ENCODE measurements around the gene MARCHF3.
A peak's percentile ranks its signal among the peaks of the same experiment; 100 is the strongest.
"Not testable (repeated sequence)": the region's sequence is repeated elsewhere in the genome, so short reads cannot be mapped to it uniquely, and the experiment has no call there.

Gene MARCHF3

GRCh38 chr5:126854526-126855110, 175.7 kb downstream of the MARCHF3 start:
- H3K4me1 Mint-ChIP-seq: peaks cover 23% of the 10 kb centered on the region
- H3K9me3 Mint-ChIP-seq: no peaks in the 10 kb centered on the region
- no peak for ATAC-seq (ENCODE audit: low read depth)
- no peak overlapping the region for H3K27ac Mint-ChIP-seq
- DNase-seq (ENCODE audit: low spot score in 2 of 2): no peak
- no peak overlapping the region for H3K4me3 Mint-ChIP-seq
- H3K36me3 Mint-ChIP-seq: peaks cover 2% of the 10 kb centered on the region
- no peaks in the 10 kb centered on the region for H3K27me3 Mint-ChIP-seq

DNA sequence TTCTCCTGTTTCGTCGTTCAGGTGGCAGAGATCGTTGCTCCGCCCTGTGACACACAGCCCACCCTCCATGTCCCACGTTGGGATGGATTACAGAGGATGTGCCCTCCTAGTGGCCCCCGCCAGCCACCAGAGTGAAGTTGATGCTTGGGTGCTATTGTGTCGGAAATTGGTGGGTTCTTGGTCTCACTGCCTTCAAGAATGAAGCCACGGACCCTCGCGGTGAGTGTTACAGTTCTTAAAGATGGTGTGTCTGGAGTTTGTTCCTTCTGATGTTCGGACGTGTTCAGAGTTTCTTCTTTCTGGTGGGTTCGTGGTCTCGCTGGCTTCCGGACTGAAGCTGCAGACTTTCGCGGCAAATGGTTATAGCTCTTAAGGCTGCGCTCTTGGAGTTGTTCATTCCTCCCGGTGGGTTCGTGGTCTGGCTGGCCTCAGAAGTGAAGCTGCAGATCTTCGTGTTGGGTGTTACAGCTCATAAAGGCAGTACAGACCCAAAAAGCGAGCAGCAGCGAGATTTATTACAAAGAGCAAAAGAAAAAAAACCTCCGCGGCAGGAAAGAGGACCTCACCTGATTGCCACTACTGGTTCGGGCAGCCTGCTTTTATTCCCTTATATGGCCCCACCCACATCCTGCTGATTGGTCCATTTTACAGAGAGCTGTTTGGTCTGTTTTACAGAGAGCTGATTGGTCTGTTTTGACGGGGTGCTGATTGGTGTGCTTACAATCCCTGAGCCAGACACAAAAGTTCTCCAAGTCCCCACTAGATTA, 176.6 kb downstream of the MARCHF3 start:
- not testable (repeated sequence) for H3K9me3 Mint-ChIP-seq; ATAC-seq (ENCODE audit: low read depth); H3K27me3 Mint-ChIP-seq; H3K36me3 Mint-ChIP-seq; DNase-seq (ENCODE audit: low spot score in 2 of 2)
- H3K27ac Mint-ChIP-seq: peak overlapping the region; percentile 96
- H3K4me1 Mint-ChIP-seq: peaks cover 28% of the 10 kb centered on the region
- peak overlapping the region; percentile 44 for H3K4me3 Mint-ChIP-seq

GRCh38 chr5:126852841-126853271, 177.5 kb downstream of the MARCHF3 start:
- Mint-ChIP-seq H3K4me1 (peaks cover 29% of the 10 kb centered on the region), H3K27ac (peak overlapping the region; percentile 96), H3K4me3 (peak overlapping the region; percentile 71), H3K27me3 (no peaks in the 10 kb centered on the region), H3K36me3 (peaks cover 2% of the 10 kb centered on the region), H3K9me3 (no peaks in the 10 kb centered on the region)
- ATAC-seq (ENCODE audit: low read depth) (no peak), DNase-seq (ENCODE audit: low spot score in 2 of 2) (no peak)

- peak; percentile 97 for ATAC-seq (ENCODE audit: low read depth)
- peak in 1 of 2 donors; percentile 4 for DNase-seq (ENCODE audit: low spot score in 2 of 2)
- H3K27ac Mint-ChIP-seq: peak overlapping the region; percentile 96
- H3K27me3 Mint-ChIP-seq: no peaks in the 10 kb centered on the region
- H3K4me1 Mint-ChIP-seq: peaks cover 31% of the 10 kb centered on the region
- H3K9me3 Mint-ChIP-seq: no peaks in the 10 kb centered on the region
- peak overlapping the region; percentile 71 for H3K4me3 Mint-ChIP-seq
- H3K36me3 Mint-ChIP-seq: peaks cover 2% of the 10 kb centered on the region
Measured at GRCh38 chr5:126852091-126852571, 178.2 kb downstream of the MARCHF3 start.

DNA sequence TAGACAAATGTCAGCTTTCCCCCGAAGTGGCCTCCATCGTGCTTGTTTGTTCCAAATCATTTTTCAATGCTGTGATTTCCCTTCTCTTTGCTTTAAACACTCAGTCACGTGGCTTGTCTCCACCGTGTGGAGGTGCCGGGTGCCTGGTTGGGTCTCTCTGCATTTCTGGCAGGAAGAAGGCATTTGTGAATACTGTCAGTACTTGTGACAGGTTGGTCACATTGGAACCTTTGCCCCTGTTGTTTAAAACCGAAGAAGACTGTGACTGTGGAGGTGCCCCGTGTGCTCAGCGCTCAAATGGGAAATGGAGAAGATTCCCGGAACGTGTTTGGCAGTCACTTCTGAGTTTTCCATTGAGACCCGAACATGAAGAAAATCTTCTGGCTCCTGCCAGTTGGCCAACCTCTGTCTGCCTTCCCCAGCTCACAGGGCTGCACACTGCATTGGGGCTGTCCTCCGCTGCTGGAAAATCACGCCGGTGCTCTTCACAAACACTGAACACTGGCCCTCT, 178.8 kb downstream of the MARCHF3 start:
- no peak for ATAC-seq (ENCODE audit: low read depth)
- peaks cover 2% of the 10 kb centered on the region for H3K36me3 Mint-ChIP-seq
- H3K9me3 Mint-ChIP-seq: no peaks in the 10 kb centered on the region
- peaks cover 34% of the 10 kb centered on the region for H3K4me1 Mint-ChIP-seq
- peak overlapping the region; percentile 96 for H3K27ac Mint-ChIP-seq
- H3K27me3 Mint-ChIP-seq: no peaks in the 10 kb centered on the region
- DNase-seq (ENCODE audit: low spot score in 2 of 2): no peak
- H3K4me3 Mint-ChIP-seq: no peak overlapping the region

DNA sequence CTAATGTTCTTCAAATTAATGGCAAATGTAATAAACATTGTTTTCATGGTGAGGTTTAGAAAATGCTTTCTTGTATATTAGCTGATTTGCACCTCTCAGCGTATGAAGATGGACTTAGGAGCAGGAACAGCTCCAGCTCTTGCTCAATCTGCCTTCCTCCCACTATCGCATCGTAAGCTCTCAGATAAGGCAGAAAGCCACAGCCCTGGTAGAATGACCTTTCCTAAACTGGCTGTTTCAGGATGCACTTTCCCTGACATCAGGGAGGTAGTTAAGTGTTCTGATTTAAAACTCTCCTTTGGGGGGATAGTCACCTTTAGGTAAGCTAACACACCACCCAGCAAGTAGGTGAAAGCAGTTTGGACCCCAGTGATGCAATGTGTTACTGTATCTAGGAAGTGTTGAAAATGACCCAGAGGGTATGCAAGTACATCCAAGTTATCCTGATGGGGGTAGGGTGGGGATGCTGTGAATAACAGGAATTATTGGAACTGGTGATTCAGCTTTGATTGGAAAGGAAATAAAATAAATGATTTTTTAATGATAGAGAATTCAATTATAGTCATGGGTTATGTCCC, 181.2 kb downstream of the MARCHF3 start:
- ATAC-seq (ENCODE audit: low read depth): no peak
- peak overlapping the region; percentile 55 for H3K27ac Mint-ChIP-seq
- H3K27me3 Mint-ChIP-seq: no peaks in the 10 kb centered on the region
- H3K36me3 Mint-ChIP-seq: peaks cover 1% of the 10 kb centered on the region
- DNase-seq (ENCODE audit: low spot score in 2 of 2): no peak
- peaks cover 3% of the 10 kb centered on the region for H3K9me3 Mint-ChIP-seq
- H3K4me1 Mint-ChIP-seq: peaks cover 39% of the 10 kb centered on the region
- H3K4me3 Mint-ChIP-seq: no peak overlapping the region

DNA sequence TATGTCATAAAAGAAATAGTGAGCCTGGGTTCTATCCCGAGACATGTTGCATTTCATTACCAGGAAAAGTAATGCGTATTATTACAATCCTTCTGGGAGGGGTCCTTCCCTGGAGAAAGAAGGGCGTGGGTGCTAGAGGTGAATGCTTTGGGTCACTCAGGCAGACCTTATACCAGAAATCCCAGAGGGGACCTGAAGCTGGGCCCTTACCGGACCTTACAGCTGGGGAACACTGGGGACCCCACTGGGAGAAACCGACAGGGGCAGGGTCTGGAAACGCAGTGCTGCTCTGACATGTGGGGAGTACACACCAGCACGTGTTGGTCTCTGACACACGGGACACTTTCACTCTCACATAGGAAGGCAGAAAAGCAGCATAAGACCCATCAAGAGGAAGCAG, 182.1 kb downstream of the MARCHF3 start:
- Mint-ChIP-seq H3K36me3 (peaks cover 7% of the 10 kb centered on the region), H3K9me3 (peaks cover 10% of the 10 kb centered on the region), H3K27ac (peak overlapping the region; percentile 45), H3K4me1 (peaks cover 36% of the 10 kb centered on the region), H3K4me3 (no peak overlapping the region), H3K27me3 (no peaks in the 10 kb centered on the region)
- DNase-seq (ENCODE audit: low spot score in 2 of 2): no peak
- ATAC-seq (ENCODE audit: low read depth): no peak

DNA sequence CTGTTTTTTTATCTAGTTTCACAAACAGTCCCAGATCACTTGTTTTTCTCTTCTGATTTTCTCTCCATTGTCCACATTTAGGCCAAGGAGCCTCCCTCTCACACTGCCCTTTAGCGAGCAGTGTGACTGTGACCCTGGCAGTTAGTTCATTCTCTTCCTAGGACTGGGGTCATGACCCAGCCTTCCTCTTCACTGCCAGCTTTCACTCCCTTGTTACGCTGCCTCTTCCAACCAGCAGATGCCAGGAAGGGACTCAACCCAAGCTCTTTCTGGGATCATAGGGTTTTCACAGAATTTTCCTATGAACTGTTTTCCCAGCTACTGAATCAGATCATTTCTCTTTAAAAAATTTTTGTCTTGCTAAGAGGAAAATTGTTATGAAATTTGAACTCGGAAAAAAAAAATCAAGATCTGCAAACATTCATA, 182.5 kb downstream of the MARCHF3 start:
- H3K36me3 Mint-ChIP-seq: peaks cover 7% of the 10 kb centered on the region
- peaks cover 33% of the 10 kb centered on the region for H3K4me1 Mint-ChIP-seq
- no peak overlapping the region for H3K4me3 Mint-ChIP-seq
- peaks cover 10% of the 10 kb centered on the region for H3K9me3 Mint-ChIP-seq
- ATAC-seq (ENCODE audit: low read depth) (no peak), DNase-seq (ENCODE audit: low spot score in 2 of 2) (no peak)
- H3K27me3 Mint-ChIP-seq: no peaks in the 10 kb centered on the region
- peak overlapping the region; percentile 45 for H3K27ac Mint-ChIP-seq

GRCh38 chr5:126847456-126847820, 182.9 kb downstream of the MARCHF3 start:
- H3K4me1 Mint-ChIP-seq: peaks cover 31% of the 10 kb centered on the region
- no peak overlapping the region for H3K4me3 Mint-ChIP-seq
- H3K9me3 Mint-ChIP-seq: peaks cover 10% of the 10 kb centered on the region
- H3K36me3 Mint-ChIP-seq: peaks cover 7% of the 10 kb centered on the region
- ATAC-seq (ENCODE audit: low read depth) (no peak), DNase-seq (ENCODE audit: low spot score in 2 of 2) (no peak)
- H3K27me3 Mint-ChIP-seq: no peaks in the 10 kb centered on the region
- H3K27ac Mint-ChIP-seq: peak overlapping the region; percentile 45

DNA sequence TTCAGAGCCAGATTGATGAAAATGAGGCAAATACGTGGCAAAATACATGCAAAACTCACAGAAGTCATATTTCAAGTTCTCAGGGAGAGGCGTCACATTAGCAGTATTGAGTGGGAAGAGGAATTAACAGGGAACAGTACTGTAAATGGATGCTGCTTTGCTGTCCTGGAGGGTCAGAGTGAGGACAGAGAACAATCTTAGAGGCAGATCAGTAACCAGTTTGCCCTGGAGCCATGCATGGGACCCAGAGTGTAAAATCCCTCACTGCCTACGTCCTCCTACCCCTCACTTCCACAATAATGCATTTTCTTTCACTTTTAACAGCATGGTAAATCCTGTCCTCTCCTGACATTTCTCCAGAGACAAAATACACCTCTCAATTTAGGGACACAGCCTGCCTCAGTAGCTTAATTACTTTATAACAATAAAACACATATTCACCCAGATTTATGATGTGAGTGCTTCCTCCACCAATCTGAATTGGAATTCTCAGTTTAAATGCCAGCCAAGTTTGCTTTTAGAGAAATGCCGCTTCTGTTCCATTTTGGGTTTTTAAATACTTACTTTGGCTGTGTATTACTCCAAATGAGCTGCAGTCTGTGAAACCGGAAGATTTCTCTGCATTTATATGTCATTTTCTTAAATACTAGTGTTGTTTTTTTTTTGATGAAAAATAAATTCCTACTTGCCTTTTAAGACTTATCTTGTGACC, 183.5 kb downstream of the MARCHF3 start:
- H3K27ac Mint-ChIP-seq: peak overlapping the region; percentile 93
- H3K27me3 Mint-ChIP-seq: no peaks in the 10 kb centered on the region
- peaks cover 7% of the 10 kb centered on the region for H3K36me3 Mint-ChIP-seq
- peaks cover 26% of the 10 kb centered on the region for H3K4me1 Mint-ChIP-seq
- no peak for DNase-seq (ENCODE audit: low spot score in 2 of 2)
- ATAC-seq (ENCODE audit: low read depth): no peak
- H3K4me3 Mint-ChIP-seq: no peak overlapping the region
- peaks cover 10% of the 10 kb centered on the region for H3K9me3 Mint-ChIP-seq

- Mint-ChIP-seq H3K4me1 (peaks cover 20% of the 10 kb centered on the region), H3K4me3 (no peak overlapping the region), H3K27ac (peak overlapping the region; percentile 93), H3K9me3 (peaks cover 10% of the 10 kb centered on the region), H3K27me3 (no peaks in the 10 kb centered on the region), H3K36me3 (peaks cover 7% of the 10 kb centered on the region)
- DNase-seq (ENCODE audit: low spot score in 2 of 2): no peak
- no peak for ATAC-seq (ENCODE audit: low read depth)
Measured at GRCh38 chr5:126846344-126846743, 184.0 kb downstream of the MARCHF3 start.

- Mint-ChIP-seq H3K4me3 (peak overlapping the region; percentile 51), H3K9me3 (peaks cover 10% of the 10 kb centered on the region), H3K27ac (peak overlapping the region; percentile 93), H3K4me1 (peaks cover 20% of the 10 kb centered on the region)
- DNase-seq (ENCODE audit: low spot score in 2 of 2): peak; percentile 40 to 46
- H3K27me3 Mint-ChIP-seq, H3K36me3 Mint-ChIP-seq: not testable (repeated sequence)
- peak; percentile 100 for ATAC-seq (ENCODE audit: low read depth)
Measured at GRCh38 chr5:126845470-126846070, 184.8 kb downstream of the MARCHF3 start.

DNA sequence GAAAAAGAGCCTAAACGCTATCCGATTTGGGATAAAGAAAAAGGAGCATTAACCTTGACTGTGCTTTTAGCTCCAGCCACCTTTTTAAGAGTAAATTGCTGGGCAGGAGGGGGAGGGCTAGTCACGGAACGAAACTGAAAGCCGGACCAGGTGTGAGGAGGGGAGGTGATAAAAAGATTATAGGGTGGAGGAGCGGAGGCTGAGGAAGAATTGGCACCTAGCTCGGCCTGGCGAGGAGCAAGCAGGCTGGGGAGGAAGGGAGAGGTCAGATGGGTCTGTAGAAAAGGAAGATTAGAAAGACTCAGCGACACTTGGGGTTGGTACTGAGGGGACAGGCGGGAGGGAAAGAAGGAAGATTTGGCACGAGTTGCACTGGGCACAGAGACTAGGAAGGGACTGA, 187.0 kb downstream of the MARCHF3 start:
- H3K27me3 Mint-ChIP-seq; H3K27ac Mint-ChIP-seq; H3K4me3 Mint-ChIP-seq; DNase-seq (ENCODE audit: low spot score in 2 of 2); H3K36me3 Mint-ChIP-seq; ATAC-seq (ENCODE audit: low read depth): not testable (repeated sequence)
- Mint-ChIP-seq H3K9me3 (peaks cover 10% of the 10 kb centered on the region), H3K4me1 (peaks cover 15% of the 10 kb centered on the region)
